Left lung (tissue), 10 donors: ENCODE data around the gene TMEM132E. TPM values are rescaled to one million over a fixed set of nuclear protein-coding genes. Genes with fewer than 3 reads are reported as not detected.

Experiments used
- ATAC-seq: fragments of 200-7000 bp; cut with Tn5 transposase; one replicate; pipeline ENCODE4 v1.9.1; 2020; ENCODE audit warnings: moderate library complexity
- DNase-seq, 4 donors: peaks; one replicate each; pipeline ENCODE4 v3.0.0-alpha.2; 2013 to 2020
- H3K27ac ChIP-seq, 2 donors: fragments of 200-600 bp; sonication (generic) in 1 of 2; one replicate each; pipeline versions ENCODE4 v1.5.0 to v1.8.0; 2020 to 2021
- H3K27me3 ChIP-seq, 2 donors: fragments of 200-600 bp; sonication (generic) in 1 of 2; one replicate each; pipeline versions ENCODE4 v1.5.0 to v1.8.0; 2020 to 2021
- H3K36me3 ChIP-seq, 2 donors: fragments of 200-600 bp; sonication (generic) in 1 of 2; one replicate each; pipeline versions ENCODE4 v1.5.0 to v1.8.0; 2020 to 2021
- H3K4me1 ChIP-seq, 2 donors: fragments of 200-600 bp; one replicate each; pipeline ENCODE4 v1.8.0; 2021
- H3K4me3 ChIP-seq, 2 donors: fragments of 200-600 bp; sonication (generic) in 1 of 2; one replicate each; pipeline versions ENCODE4 v1.5.0 to v1.8.0; 2020 to 2021; ENCODE audit warnings: mild to moderate bottlenecking in 1 of 2
- H3K9me3 ChIP-seq, 2 donors: fragments of 200-600 bp; sonication (generic) in 1 of 2; one replicate each; pipeline versions ENCODE4 v1.5.0 to v1.8.0; 2020 to 2021
- CTCF ChIP-seq, 2 donors: fragments of 200-600 bp; sonication (generic) in 1 of 2; IDR thresholded peaks; one replicate each; pipeline versions ENCODE4 v1.5.0 to v1.8.0; 2021; ENCODE audit warnings: antibody characterized with exemption in 2 of 2
- intact Hi-C, 2 donors: fragments of 100-400 bp; cut with DNase I; formaldehyde crosslinking; loops; one replicate each; pipeline versions ENCODE4 v1.11.2 to v1.14.2; 2022
- polyA plus RNA-seq, 6 donors: library from polyadenylated mRNA; unstranded; fragments of 120-200 nt; gene quantifications; one replicate each; pipeline ENCODE4 v1.2.1, GENCODE V29; 2013; ENCODE audit not compliant: insufficient read length in 6 of 6
- total RNA-seq, 2 donors: library from RNA; stranded (reverse); fragmentation: NEBNext Ultra II Directional; extraction: Animal tissue kit (Norgen Biotek cat#: 25700); gene quantifications; one replicate each; pipeline ENCODE4 v1.2.1, GENCODE V29; 2021
- donor health status: DM: no; HTN: yes; CAD: no.
- donor health status: DM: no; HTN: no; CAD: no.

The TMEM132E gene
- total and polyA plus RNA-seq, 8 donors = 0.08 to 0.32 (median 0.14) TPM

DNA sequence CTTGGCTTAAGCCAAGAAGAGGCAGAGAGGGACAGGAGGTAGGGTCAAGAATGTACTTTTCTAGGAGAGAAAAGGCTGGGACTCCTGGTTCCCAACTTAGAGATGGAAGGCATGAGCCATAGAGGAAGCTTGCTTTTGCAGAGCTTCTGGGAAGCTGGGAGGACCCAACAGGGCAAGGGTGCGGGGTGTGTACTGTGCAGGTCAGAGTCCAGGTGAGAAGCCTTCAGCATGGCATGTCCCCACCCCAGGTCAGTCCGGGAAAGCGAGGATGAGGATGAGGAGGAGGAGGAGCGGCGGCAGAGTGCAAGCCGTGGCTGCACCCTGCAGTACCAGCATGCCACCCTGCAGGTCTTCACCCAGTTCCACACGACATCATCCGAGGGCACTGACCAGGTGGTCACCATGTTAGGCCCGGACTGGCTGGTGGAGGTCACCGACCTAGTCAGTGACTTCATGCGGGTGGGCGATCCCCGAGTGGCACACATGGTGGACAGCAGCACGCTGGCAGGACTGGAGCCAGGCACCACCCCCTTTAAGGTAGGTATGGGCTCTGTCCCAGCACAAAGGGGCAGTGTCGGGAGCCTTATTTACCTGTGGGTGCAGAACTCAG lies 55.3 kb downstream of the TMEM132E start:
- peaks cover 4 to 8% of the 10 kb centered on the region in 2 donors for H3K4me1 ChIP-seq
- DNase-seq (no peak), ATAC-seq (no peak)
- no peaks in the 10 kb centered on the region for H3K9me3 ChIP-seq
- peaks cover 13 to 99% of the 10 kb centered on the region in 2 donors for H3K27me3 ChIP-seq
- no peaks in the 10 kb centered on the region for H3K36me3 ChIP-seq
- no peak for TF ChIP-seq CTCF (IDR thresholded peaks at IDR 0.05)
- intact Hi-C loops = loop anchor here in 1 of 2 donors (10.0 kb wide), 1 partner anchor 210 kb away; no protein-coding TSS in a partner anchor
- no peak overlapping the region for H3K27ac ChIP-seq
- H3K4me3 ChIP-seq = no peak overlapping the region

DNA sequence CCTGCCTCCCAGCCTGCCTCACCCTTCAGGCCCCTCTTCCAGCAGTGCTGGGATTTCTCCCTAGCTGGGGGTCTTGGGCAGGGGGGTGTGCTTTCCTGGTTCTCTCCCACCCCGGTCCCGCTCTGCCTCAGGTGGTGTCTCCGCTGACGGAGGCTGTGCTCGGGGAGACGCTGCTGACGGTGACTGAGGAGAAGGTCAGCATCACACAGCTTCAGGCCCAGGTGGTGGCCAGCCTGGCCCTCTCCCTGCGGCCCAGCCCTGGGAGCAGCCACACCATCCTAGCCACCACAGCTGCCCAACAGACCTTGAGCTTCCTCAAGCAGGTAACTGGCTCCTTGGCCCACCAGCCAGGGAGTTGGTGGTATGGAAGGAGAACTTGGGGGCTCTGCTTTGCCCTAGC lies 56.5 kb downstream of the TMEM132E start:
- Histone ChIP-seq H3K4me3 (no peak overlapping the region), H3K9me3 (no peaks in the 10 kb centered on the region), H3K27me3 (peaks cover 13 to 99% of the 10 kb centered on the region in 2 donors), H3K4me1 (peaks cover 4 to 8% of the 10 kb centered on the region in 2 donors), H3K27ac (no peak overlapping the region), H3K36me3 (no peaks in the 10 kb centered on the region)
- DNase-seq (no peak), ATAC-seq (no peak)
- intact Hi-C loops = loop anchor here in 1 of 2 donors (10.0 kb wide), 1 partner anchor 211 kb away; no protein-coding TSS in a partner anchor
- no peak for TF ChIP-seq CTCF (IDR thresholded peaks at IDR 0.05)

DNA sequence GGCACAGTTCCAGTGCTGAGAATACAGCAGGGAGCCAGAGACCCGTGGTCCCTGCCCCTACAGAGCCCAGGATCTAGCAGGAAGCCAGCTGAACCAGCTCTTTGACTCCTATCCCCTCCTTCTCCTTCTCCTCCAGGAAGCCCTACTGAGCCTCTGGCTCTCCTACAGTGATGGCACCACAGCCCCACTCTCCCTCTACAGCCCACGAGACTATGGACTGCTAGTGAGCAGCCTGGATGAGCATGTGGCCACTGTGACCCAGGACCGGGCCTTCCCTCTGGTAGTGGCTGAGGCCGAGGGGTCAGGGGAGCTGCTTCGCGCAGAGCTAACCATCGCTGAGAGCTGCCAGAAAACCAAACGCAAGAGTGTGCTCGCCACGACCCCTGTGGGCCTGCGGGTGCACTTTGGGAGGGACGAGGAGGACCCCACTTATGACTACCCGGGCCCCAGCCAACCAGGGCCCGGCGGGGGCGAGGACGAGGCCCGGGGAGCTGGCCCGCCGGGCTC lies 57.7 kb downstream of the TMEM132E start:
- Histone ChIP-seq H3K27me3 (peaks cover 13 to 99% of the 10 kb centered on the region in 2 donors), H3K9me3 (no peaks in the 10 kb centered on the region), H3K4me3 (no peak overlapping the region), H3K4me1 (peaks cover 4 to 8% of the 10 kb centered on the region in 2 donors), H3K27ac (no peak overlapping the region), H3K36me3 (no peaks in the 10 kb centered on the region)
- no peak for TF ChIP-seq CTCF (IDR thresholded peaks at IDR 0.05)
- ATAC-seq (no peak), DNase-seq (no peak)
- intact Hi-C loops = loop anchor here in 1 of 2 donors (10.0 kb wide), 1 partner anchor 212 kb away; no protein-coding TSS in a partner anchor

- no peak overlapping the region for H3K27ac ChIP-seq
- no peaks in the 10 kb centered on the region for H3K9me3 ChIP-seq
- H3K27me3 ChIP-seq = peaks cover 13 to 99% of the 10 kb centered on the region in 2 donors
- H3K36me3 ChIP-seq = no peaks in the 10 kb centered on the region
- peak overlapping the region; percentile 5 to 22 for H3K4me3 ChIP-seq
- H3K4me1 ChIP-seq = peaks cover 4 to 8% of the 10 kb centered on the region in 2 donors
- ATAC-seq (peak; percentile 99), DNase-seq (peak; percentile 55 to 88 (median 77))
- intact Hi-C loops = loop anchor here in 1 of 2 donors (10.0 kb wide), 1 partner anchor 213 kb away; no protein-coding TSS in a partner anchor
- peak; percentile 84 to 89 for TF ChIP-seq CTCF (IDR thresholded peaks at IDR 0.05)
These were observed 58.5 kb downstream of the TMEM132E start for GRCh38 chr17:34637548-34638525.
